Erythroblast (primary cell): ENCODE results near the gene VRK2.

ENCODE experiments used
- DNase-seq, 2 experiments: peaks; one replicate each; lab custom pipeline; 2025; lab: John Stamatoyannopoulos, UW
- GATA1 ChIP-seq: IDR thresholded peaks from 2 replicates; pipeline ENCODE4 v1.6.1; 2011; ENCODE audit warnings: low read depth, mild to moderate bottlenecking, control low read depth, low read length, moderate library complexity
- POLR2A ChIP-seq: IDR thresholded peaks from 2 replicates; pipeline ENCODE4 v1.6.1; 2011; ENCODE audit warnings: mild to moderate bottlenecking, low read length

VRK2 gene

DNA sequence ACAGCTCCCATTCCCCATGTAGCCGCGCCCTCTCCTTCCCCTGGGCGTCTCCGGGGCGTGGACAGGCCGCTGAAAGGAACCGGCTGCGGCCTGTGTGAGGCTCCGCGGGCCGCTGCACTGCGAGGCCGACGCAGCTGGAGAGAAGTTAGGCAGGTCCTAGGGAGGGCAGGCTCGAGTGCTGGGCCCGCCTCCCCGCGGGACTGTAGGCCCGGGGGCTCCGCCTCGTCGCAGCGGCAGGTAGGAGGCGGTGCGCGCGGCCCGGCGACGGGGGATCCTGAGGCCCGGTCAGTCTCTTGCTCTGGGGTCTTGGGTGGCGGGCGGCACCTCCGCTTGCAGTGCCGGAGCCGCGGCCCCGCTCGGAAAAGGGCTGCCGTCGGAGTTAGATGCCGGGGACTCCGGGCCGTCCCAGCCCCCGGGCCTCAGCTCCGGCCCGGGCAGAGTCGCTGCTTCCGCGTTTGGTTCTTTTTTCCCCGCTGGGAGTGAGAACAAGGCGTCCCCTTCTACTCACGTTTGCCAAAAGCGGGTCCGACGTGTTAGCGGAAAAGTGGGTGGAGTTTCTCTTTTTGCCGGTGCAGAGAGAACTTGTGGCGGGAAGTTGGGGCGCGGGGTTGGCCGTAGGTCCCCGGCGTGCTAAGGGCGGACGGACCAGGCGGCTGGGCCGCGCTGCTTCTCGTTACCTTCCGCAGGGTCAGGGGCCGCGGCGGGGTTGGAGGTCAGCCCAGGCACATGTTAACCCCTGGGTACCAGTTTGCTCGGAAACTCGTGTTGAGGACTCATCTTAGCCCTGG, at the start of gene VRK2:
Gene VRK2 (plus strand): TSS at position 222 of the 788 bp plus-strand sequence. CDS start 2,026 bp downstream, outside the sequence.
- TF ChIP-seq POLR2A = peak; percentile 94
- no peak for TF ChIP-seq GATA1
- DNase-seq = peak; percentile 93 to 94

- no peak for TF ChIP-seq GATA1
- TF ChIP-seq POLR2A = no peak
- DNase-seq = no peak
These were observed 40.2 kb upstream of the VRK2 start for GRCh38 chr2:58006256-58006951.

DNA sequence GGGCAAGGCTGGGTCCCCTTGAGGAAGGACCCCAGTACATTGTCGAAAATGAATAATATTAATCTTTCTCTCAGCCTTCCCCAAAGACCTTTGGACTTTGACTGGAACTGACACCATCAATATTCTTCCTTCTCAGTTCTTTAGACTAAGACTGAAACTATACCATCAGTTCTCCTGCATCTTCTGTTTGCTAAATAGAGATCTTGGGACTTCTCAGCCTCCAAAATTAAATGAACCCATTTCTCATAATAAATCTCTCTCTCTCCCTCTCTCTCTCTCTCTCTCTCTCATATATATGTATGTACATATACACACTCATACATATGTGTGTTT, 39.7 kb upstream of the VRK2 start:
- no peak for TF ChIP-seq POLR2A
- no peak for TF ChIP-seq GATA1
- DNase-seq = no peak

- TF ChIP-seq GATA1 = no peak
- no peak for TF ChIP-seq POLR2A
- DNase-seq = no peak
These were observed 36.0 kb upstream of the VRK2 start for GRCh38 chr2:58010599-58010998.

DNA sequence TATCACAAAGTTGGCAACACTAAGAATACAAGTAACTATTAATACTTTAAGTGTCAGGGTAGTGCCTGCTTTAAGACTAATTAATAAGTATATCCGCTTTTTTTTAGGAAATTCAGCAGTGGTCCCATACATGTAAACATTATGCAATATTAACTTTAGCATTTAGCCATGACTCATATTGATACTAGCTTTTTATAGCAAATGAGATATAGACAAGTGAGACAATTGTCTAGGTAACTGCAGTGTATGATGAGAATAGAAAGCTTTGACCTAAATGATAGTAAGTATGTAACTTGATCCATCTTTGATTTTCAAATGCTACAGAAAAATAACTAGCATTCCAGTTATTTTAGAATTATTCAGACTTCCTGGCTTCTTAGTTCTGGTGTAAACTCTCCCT, 27.4 kb upstream of the VRK2 start:
- no peak for TF ChIP-seq POLR2A
- TF ChIP-seq GATA1 = no peak
- no peak for DNase-seq

GRCh38 chr2:58025150-58025933, 21.3 kb upstream of the VRK2 start:
- no peak for DNase-seq
- TF ChIP-seq GATA1 (no peak), POLR2A (no peak)

- no peak for TF ChIP-seq GATA1
- TF ChIP-seq POLR2A = no peak
- no peak for DNase-seq
These were observed 19.6 kb upstream of the VRK2 start for GRCh38 chr2:58027029-58027428.

DNA sequence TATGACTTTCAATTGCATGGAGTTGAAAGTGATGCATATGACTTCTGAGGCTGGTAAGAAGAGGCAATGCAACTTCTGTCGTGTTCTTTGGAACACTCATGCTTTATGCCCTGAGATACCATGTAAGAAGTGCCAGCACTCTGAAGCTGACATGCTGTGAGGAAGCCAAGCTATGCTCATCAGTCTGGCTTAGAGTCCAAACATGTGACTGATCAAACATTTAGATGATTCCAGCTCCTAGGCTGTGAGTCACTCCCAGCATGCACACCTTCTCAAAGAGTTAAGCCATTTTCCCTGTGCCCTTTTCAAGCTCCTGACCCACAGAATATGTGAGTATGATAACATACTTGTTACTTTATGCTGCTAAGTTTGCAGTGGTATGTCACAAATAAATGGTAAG, 15.8 kb upstream of the VRK2 start:
- no peak for DNase-seq
- TF ChIP-seq POLR2A = no peak
- no peak for TF ChIP-seq GATA1

GRCh38 chr2:58032016-58032763, 14.4 kb upstream of the VRK2 start:
- no peak for TF ChIP-seq GATA1
- TF ChIP-seq POLR2A = no peak
- DNase-seq = no peak

DNA sequence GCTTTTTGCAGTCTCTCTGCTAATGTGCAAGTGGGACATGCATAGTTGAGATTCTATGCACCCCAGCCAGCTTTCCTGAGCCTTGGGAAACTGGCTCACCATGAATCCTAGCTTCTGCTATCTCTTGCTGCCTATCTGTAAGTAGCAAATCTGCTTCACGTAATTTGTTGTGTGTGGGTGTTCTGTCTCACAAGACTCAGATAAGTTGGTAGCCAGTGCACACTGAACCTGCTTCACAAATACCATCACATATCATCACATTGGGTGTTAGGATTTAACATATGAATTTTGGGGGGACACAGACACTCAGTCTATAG, 13.9 kb upstream of the VRK2 start:
- TF ChIP-seq POLR2A = no peak
- no peak for TF ChIP-seq GATA1
- DNase-seq = no peak

DNA sequence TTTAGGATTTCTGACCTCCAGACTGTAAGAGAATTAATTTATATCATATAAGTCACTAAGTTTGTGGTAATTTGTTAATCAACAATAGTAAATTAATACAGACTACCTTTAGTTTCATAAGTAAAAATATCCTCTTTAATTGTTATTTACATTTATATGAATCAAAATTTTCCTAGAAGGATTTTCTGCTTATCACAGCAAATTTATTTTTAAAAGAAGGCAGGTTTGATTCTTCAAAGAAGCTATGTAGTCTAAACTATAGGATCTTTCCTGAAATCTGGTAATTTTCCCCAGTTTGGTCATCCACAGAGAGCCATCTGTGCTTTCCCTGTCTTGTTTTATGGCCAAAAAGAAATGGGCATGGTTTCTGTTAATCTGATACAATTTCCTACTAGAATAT, 13.1 kb upstream of the VRK2 start:
- DNase-seq = no peak
- TF ChIP-seq GATA1 = no peak
- no peak for TF ChIP-seq POLR2A

- no peak for DNase-seq
- TF ChIP-seq GATA1 (no peak), POLR2A (no peak)
These were observed 11.3 kb upstream of the VRK2 start for GRCh38 chr2:58035352-58035751.

- TF ChIP-seq GATA1 (no peak), POLR2A (no peak)
- peak; percentile 6 to 7 for DNase-seq
These were observed 7.4 kb upstream of the VRK2 start for GRCh38 chr2:58039170-58039611.

GRCh38 chr2:58042486-58042970, 4.1 kb upstream of the VRK2 start:
- no peak for TF ChIP-seq GATA1
- TF ChIP-seq POLR2A = no peak
- peak; percentile 8 to 10 for DNase-seq
